ENCODE data around the gene FAM241A. TPM values are rescaled to one million over a fixed set of nuclear protein-coding genes. Genes with fewer than 3 reads are reported as not detected.

Gene FAM241A
- total and polyA plus RNA-seq, 4 donors, result 2.7 to 4.2 (median 2.9) TPM

- Histone ChIP-seq H3K27ac (ENCODE audit: low read depth in 1 of 2, low read length in 1 of 2) (no peak overlapping the region), H3K4me1 (ENCODE audit: control insufficient read depth in 5 of 5, insufficient read depth in 5 of 5, low read length in 5 of 5) (no peaks in the 10 kb centered on the region), H3K4me3 (no peak overlapping the region), H3K9me3 (ENCODE audit: control insufficient read depth in 4 of 4, insufficient read depth in 3 of 4, low read length in 3 of 4) (no peaks in the 10 kb centered on the region), H3K27me3 (ENCODE audit: control insufficient read depth in 3 of 3, insufficient read depth in 3 of 3, low read length in 2 of 3) (no peaks in the 10 kb centered on the region), H3K9ac (ENCODE audit: insufficient read depth in 1 of 2, low read length in 2 of 2) (no peak overlapping the region), H3K36me3 (ENCODE audit: control insufficient read depth in 4 of 4, insufficient read depth in 4 of 4, low read length in 4 of 4) (no peaks in the 10 kb centered on the region)
- WGBS, 2 donors, result 95 to 97% methylated on average over 7 of the region's 7 CpGs
- DNase-seq (no peak), ATAC-seq (ENCODE audit: insufficient read depth, low FRiP score) (no peak)
- TF ChIP-seq, protein P1, sequence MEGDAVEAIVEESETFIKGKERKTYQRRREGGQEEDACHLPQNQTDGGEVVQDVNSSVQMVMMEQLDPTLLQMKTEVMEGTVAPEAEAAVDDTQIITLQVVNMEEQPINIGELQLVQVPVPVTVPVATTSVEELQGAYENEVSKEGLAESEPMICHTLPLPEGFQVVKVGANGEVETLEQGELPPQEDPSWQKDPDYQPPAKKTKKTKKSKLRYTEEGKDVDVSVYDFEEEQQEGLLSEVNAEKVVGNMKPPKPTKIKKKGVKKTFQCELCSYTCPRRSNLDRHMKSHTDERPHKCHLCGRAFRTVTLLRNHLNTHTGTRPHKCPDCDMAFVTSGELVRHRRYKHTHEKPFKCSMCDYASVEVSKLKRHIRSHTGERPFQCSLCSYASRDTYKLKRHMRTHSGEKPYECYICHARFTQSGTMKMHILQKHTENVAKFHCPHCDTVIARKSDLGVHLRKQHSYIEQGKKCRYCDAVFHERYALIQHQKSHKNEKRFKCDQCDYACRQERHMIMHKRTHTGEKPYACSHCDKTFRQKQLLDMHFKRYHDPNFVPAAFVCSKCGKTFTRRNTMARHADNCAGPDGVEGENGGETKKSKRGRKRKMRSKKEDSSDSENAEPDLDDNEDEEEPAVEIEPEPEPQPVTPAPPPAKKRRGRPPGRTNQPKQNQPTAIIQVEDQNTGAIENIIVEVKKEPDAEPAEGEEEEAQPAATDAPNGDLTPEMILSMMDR (IDR thresholded peaks at IDR 0.05; ENCODE audit: control extremely low read depth, extremely low read depth), result no peak
Measured at GRCh38 chr4:112219826-112220366, 74.6 kb downstream of the FAM241A start.

DNA sequence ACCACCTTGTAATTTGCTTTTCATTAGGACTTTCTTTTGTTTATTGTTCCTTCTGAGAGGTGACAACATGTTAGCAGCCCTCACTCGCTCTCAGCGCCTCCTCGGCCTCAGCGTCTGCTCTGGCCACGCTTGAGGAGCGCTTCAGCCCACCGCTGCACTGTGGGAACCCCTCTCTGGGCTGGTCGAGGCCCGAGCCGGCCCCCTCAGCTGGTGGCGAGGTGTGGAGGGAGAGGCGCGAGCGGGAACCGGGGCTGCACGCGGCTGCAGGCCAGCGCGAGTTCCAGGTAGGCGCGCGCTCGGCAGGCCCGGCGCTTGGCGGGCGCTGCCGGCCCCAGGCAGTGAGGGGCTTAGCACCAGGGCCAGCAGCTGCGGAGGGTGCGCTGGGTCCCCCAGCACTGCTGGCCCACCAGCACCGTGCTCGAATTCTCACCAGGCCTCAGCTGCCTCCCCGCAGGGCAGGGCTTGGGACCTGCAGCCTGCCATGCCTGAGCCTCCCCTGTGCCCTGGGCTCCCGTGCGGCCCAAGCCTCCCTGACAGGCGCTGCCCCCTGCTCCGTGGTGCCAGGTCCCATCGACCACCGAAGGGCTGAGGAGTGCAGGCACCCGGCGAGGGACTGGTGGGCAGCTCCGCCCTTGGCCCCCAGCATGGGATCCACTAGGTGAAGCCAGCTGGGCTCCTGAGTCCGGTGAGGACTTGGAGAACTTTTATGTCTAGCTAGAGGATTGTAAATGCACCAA, 77.1 kb downstream of the FAM241A start:
- H3K27me3 ChIP-seq (ENCODE audit: control insufficient read depth in 3 of 3, insufficient read depth in 3 of 3, low read length in 2 of 3), result no peaks in the 10 kb centered on the region
- no peaks in the 10 kb centered on the region for H3K4me1 ChIP-seq (ENCODE audit: control insufficient read depth in 5 of 5, insufficient read depth in 5 of 5, low read length in 5 of 5)
- 96 to 98% methylated on average over 43 of the region's 43 CpGs for WGBS, 2 donors
- no peak overlapping the region for H3K4me3 ChIP-seq
- no peak overlapping the region for H3K27ac ChIP-seq (ENCODE audit: low read depth in 1 of 2, low read length in 1 of 2)
- no peaks in the 10 kb centered on the region for H3K36me3 ChIP-seq (ENCODE audit: control insufficient read depth in 4 of 4, insufficient read depth in 4 of 4, low read length in 4 of 4)
- DNase-seq, result no peak
- H3K9ac ChIP-seq (ENCODE audit: insufficient read depth in 1 of 2, low read length in 2 of 2), result no peak overlapping the region
- H3K9me3 ChIP-seq (ENCODE audit: control insufficient read depth in 4 of 4, insufficient read depth in 3 of 4, low read length in 3 of 4), result no peaks in the 10 kb centered on the region
- TF ChIP-seq, protein P1 (IDR thresholded peaks at IDR 0.05; ENCODE audit: control extremely low read depth, extremely low read depth), result no peak
- no peak for ATAC-seq (ENCODE audit: insufficient read depth, low FRiP score)

- no peak for ATAC-seq (ENCODE audit: insufficient read depth, low FRiP score)
- Histone ChIP-seq H3K27me3 (ENCODE audit: control insufficient read depth in 3 of 3, insufficient read depth in 3 of 3, low read length in 2 of 3) (no peaks in the 10 kb centered on the region), H3K9ac (ENCODE audit: insufficient read depth in 1 of 2, low read length in 2 of 2) (no peak overlapping the region), H3K27ac (ENCODE audit: low read depth in 1 of 2, low read length in 1 of 2) (no peak overlapping the region), H3K36me3 (ENCODE audit: control insufficient read depth in 4 of 4, insufficient read depth in 4 of 4, low read length in 4 of 4) (no peaks in the 10 kb centered on the region), H3K9me3 (ENCODE audit: control insufficient read depth in 4 of 4, insufficient read depth in 3 of 4, low read length in 3 of 4) (no peaks in the 10 kb centered on the region), H3K4me1 (ENCODE audit: control insufficient read depth in 5 of 5, insufficient read depth in 5 of 5, low read length in 5 of 5) (peaks cover 0 to 2% (median 0%) of the 10 kb centered on the region in 5 donors), H3K4me3 (no peak overlapping the region)
- DNase-seq, result no peak
- TF ChIP-seq, protein P1 (IDR thresholded peaks at IDR 0.05; ENCODE audit: control extremely low read depth, extremely low read depth), result no peak
- WGBS, 2 donors, result 57 to 66% methylated on average over 4 of the region's 4 CpGs
Measured at GRCh38 chr4:112225157-112225556, 79.9 kb downstream of the FAM241A start.

Measured in lung (tissue), 12 donors.